ENCODE results near the gene ATP10A.

ATP10A gene

GRCh38 chr15:25716414-25717126 is 146.6 kb downstream of the ATP10A start:
- no peak for DNase-seq

GRCh38 chr15:25715536-25716413 is 147.4 kb downstream of the ATP10A start:
- no peak for DNase-seq

- no peak for DNase-seq
Measured at GRCh38 chr15:25714538-25714840, 148.6 kb downstream of the ATP10A start.

GRCh38 chr15:25713736-25714537 is 149.2 kb downstream of the ATP10A start:
- DNase-seq: no peak

GRCh38 chr15:25712961-25713355 is 150.2 kb downstream of the ATP10A start:
- no peak for DNase-seq

GRCh38 chr15:25712192-25712960 is 150.8 kb downstream of the ATP10A start:
- no peak for DNase-seq

- DNase-seq: no peak
Measured at GRCh38 chr15:25711691-25712090, 151.4 kb downstream of the ATP10A start.

GRCh38 chr15:25711164-25711563 is 152.0 kb downstream of the ATP10A start:
- no peak for DNase-seq

GRCh38 chr15:25710184-25710583 is 152.9 kb downstream of the ATP10A start:
- DNase-seq: no peak

- no peak for DNase-seq
Measured at GRCh38 chr15:25709437-25710159, 153.5 kb downstream of the ATP10A start.

GRCh38 chr15:25708391-25708790 is 154.7 kb downstream of the ATP10A start:
- DNase-seq: no peak

GRCh38 chr15:25707656-25708365 is 155.3 kb downstream of the ATP10A start:
- no peak for DNase-seq

GRCh38 chr15:25706176-25706955 is 156.8 kb downstream of the ATP10A start:
- no peak for DNase-seq

- no peak for DNase-seq
Measured at GRCh38 chr15:25705433-25706115, 157.6 kb downstream of the ATP10A start.

GRCh38 chr15:25703726-25704125 is 159.4 kb downstream of the ATP10A start:
- DNase-seq: no peak

- no peak for DNase-seq
Measured at GRCh38 chr15:25701721-25702465, 161.2 kb downstream of the ATP10A start.

- no peak for DNase-seq
Measured at GRCh38 chr15:25700916-25701315, 162.2 kb downstream of the ATP10A start.

GRCh38 chr15:25697586-25697985 is 165.5 kb downstream of the ATP10A start:
- DNase-seq: no peak
